Left colon (tissue), 2 donors: Measurements from ENCODE around the gene COL5A1. TPM values are rescaled to one million over a fixed set of nuclear protein-coding genes. Genes with fewer than 3 reads are reported as not detected.

Experiments used
- ATAC-seq: fragments of 200-7000 bp; cut with Tn5 transposase; one replicate; pipeline ENCODE4 v1.9.1; 2020; ENCODE audit warnings: mild to moderate bottlenecking, moderate library complexity
- DNase-seq, 2 donors: peaks; one replicate each; pipeline ENCODE4 v3.0.0-alpha.2; 2020
- intact Hi-C, 2 donors: fragments of 100-400 bp; cut with DNase I in 1 of 2; cut with micrococcal nuclease in 1 of 2; formaldehyde crosslinking; loops; one replicate each; pipeline versions ENCODE4 v1.11.2 to v1.14.0; 2022; cut with DNase I, micrococcal nuclease
- total RNA-seq, 2 donors: library from RNA; stranded (reverse); fragmentation: NEBNext Ultra II Directional; extraction: Animal tissue kit (Norgen Biotek cat#: 25700); gene quantifications; one replicate each; pipeline ENCODE4 v1.2.1, GENCODE V29; 2021
- donor health status: DM: no; HTN: no; CAD: no.
- donor health status: DM: yes; HTN: yes; CAD: no.

Gene COL5A1
- total RNA-seq, 2 donors from 2014 or later: 5.3 to 17.8 TPM

DNA sequence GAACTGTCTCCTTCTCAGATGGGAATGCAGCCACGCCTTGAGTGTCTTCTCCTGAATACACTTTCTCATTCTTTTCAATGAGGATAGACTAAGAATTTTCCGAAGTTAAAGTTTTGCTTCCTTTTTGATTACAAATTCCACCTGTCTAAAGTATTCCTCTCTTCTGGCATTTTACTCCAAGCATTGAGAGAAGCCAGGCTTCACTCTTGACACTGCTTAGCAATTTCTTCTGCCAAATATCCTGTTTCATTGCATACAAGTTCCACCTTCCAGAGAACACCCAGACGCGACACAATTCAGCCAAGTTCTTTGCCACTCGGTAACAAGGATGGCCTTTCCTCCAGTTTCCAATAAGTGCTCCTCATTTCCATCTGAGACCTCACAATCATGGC is 35.6 kb upstream of the COL5A1 start:
- intact Hi-C loops: no loop called here
- ATAC-seq: no peak
- no peak for DNase-seq

DNA sequence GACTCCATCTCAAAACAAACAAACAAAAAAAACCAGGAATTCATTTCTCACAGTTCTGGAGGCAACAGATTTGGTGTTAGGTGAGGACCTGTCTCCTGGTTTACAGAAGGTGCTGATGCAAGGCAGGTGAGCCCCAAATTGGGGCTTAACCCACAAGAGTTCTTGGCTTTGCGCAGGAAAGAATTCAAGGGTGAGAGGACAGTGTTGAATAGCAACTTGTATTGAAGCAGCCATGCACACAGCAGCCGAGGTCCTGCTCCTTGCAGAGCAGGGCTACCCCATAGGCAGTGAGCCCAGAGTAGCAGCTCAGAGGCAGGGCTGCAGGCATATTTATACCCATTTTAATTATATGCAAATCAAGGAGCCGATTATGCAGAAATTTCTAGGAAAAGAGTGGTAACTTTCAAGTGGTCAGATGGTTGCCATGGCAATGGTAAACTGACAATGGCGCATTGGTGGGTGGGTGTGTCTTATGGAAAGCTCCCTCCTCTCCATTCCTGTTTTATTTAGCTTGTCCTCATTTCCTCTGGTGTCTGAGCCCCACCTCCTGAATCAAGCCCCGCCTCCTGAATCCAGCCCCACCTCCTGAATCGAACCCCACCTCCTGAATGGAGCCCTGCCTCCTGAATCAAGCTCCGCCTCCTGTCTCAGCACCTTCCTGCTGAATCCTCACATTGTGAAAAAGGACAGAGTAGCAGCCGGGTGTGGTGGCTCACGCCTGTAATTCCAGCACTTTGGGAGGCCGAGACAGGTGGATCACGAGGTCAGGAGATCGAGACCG is 34.5 kb upstream of the COL5A1 start:
- no peak for ATAC-seq
- no peak for DNase-seq
- intact Hi-C loops: no loop called here

DNA sequence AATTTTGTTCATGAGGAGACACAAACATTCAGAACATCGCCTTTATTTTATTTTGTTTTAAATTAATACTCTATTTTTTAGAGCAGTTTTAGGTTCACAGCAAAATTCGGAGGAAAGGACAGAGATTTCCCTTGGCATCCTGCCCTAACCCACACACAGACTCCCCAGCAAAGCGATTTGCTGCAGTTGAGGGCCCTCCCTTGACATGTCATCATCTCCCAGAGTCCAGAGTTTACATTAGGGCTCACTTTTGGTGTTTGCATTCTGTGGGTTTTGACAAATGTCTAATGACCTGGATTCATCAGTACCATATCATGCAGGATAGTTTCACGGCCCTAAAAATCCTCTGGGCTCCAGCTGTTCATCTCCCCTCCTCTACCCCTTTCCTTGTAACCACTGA is 33.6 kb upstream of the COL5A1 start:
- no peak for ATAC-seq
- intact Hi-C loops: no loop called here
- no peak for DNase-seq

DNA sequence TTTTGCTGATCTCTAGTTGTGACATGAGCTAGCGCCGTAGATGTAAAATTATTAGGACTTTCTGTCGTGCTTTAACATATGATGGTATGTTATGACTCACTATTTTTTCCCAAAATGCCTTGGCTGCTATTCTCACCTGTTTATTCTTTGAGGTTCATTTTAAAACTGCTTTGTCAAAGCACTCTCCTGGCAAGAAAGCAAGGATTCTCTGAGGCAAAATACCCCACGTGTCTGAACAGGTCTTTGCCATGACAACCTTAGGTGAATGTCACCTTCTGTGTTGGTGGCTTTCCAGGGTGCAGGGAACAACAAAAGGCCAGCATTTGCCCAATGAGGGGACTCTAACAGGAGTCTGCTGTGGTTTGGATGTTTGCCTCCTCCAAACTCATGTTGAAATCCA is 30.6 kb upstream of the COL5A1 start:
- ATAC-seq (no peak), DNase-seq (no peak)
- intact Hi-C loops: no loop called here

- ATAC-seq (no peak), DNase-seq (no peak)
- intact Hi-C loops: no loop called here
Observed at GRCh38 chr9:134612309-134612708, 29.3 kb upstream of the COL5A1 start.

- no peak for ATAC-seq
- intact Hi-C loops: no loop called here
- DNase-seq: no peak
Observed at GRCh38 chr9:134612715-134613114, 28.9 kb upstream of the COL5A1 start.

GRCh38 chr9:134614256-134614655 is 27.3 kb upstream of the COL5A1 start:
- no peak for DNase-seq
- no peak for ATAC-seq
- intact Hi-C loops: no loop called here

DNA sequence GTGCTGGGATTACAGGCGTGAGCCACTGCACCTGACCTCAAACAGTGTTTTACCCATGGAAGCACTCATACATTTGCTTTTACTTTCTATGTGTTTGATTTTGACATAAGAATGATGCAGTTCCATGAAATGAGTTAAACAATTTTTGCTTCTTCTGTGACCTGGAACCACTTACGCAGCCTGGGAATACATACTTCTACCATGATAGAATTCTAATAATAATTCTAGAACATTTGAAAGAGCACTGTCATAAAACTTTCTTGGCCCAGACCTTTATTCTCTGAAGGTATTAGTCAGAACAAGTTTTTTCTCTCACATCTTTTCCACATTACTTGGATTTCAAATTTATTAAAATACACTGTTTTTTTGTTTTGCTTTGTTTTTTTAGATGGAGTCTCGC is 25.3 kb upstream of the COL5A1 start:
- DNase-seq: no peak
- intact Hi-C loops: no loop called here
- no peak for ATAC-seq

GRCh38 chr9:134617246-134617645 is 24.4 kb upstream of the COL5A1 start:
- DNase-seq (peak in 1 of 2 donors; percentile 7), ATAC-seq (no peak)
- intact Hi-C loops: no loop called here

- intact Hi-C loops: no loop called here
- DNase-seq (no peak), ATAC-seq (no peak)
Observed at GRCh38 chr9:134617836-134618162, 23.8 kb upstream of the COL5A1 start.

GRCh38 chr9:134618163-134618832 is 23.3 kb upstream of the COL5A1 start:
- intact Hi-C loops: no loop called here
- peak in 1 of 2 donors; percentile 19 for DNase-seq
- no peak for ATAC-seq

- intact Hi-C loops: no loop called here
- DNase-seq (peak in 1 of 2 donors; percentile 11), ATAC-seq (no peak)
Observed at GRCh38 chr9:134618833-134619447, 22.7 kb upstream of the COL5A1 start.

DNA sequence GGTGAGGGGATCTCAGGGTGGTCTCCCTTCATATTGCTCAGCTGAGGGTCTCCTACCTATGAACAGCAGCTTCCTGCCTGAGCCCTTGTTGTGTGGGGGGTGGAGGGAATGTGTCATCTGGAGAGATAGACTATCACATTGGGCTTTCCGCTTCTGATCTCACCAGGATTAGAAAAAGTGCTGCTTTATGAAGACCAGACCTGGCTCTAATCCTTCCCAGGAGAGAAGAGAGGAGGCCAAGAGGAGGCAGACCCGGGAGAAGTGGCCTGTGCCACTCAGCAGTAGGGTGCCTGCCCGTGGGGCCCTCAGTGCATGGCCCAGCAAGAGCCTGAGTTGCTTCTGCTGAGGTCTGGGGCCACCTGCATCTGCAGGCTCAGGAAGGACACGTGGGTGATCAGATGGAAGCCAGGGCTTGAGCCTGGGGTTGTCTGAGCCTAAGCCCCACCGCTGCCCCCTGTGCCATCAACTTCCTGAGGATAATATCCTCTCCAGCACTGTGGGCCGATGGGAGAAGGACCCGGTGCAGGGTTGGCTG is 22.1 kb upstream of the COL5A1 start:
- ATAC-seq (no peak), DNase-seq (no peak)
- intact Hi-C loops: no loop called here

DNA sequence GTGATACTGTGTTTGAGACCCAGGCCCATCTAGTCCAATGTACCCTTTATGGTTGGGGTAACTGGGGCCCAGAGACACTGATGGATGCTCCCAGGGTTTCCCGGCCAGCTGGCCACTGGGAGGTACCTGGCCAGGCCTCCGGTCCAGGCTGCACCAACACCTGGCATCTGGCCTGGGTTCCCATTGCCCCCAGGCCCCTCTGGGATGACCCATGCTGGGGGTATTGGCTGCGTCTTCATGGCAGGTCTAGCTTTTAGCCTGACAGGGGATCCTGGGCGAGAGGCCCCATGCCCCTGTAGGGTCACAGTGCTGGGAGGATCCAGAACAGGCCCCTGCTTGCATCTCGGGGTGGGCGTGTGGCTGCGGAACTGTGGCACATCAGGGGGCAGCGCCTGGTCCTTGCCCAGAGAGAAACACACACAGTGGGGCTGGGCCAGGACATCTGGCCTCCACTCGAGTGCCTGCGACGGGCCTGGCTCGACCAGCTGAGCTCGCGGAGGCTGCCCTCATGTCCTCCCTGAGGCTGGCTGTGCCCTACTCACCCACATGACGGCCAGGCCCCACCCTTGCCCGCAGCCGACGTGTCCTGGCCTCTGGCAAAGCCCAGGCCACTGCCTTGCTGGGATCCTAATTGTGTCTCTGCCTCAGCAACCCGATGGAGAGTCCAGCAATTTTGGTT is 21.5 kb upstream of the COL5A1 start:
- DNase-seq: peak in 1 of 2 donors; percentile 11
- no peak for ATAC-seq
- intact Hi-C loops: no loop called here

- intact Hi-C loops: no loop called here
- DNase-seq (peak in 1 of 2 donors; percentile 5), ATAC-seq (no peak)
Observed at GRCh38 chr9:134620751-134621557, 20.6 kb upstream of the COL5A1 start.

GRCh38 chr9:134621558-134622110 is 20.0 kb upstream of the COL5A1 start:
- DNase-seq: peak in 1 of 2 donors; percentile 10
- ATAC-seq: no peak
- intact Hi-C loops: no loop called here

DNA sequence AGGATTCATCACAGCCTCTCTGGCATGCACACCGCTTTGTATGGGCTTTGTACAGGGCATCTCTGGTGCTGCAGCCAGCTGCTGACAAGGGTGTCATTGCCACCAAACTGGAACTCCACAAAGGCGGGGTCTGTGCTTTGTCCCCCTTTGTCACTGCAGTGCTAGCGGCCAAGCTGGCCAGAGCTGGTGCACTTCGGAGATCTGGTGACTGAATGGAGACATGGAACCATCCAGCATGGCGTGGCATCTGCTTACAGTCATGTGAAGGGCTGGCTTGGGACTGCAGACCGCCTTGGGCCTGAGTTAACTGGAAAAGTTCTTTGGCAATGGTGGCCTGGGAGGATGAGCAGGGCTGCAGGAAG is 18.7 kb upstream of the COL5A1 start:
- intact Hi-C loops: no loop called here
- DNase-seq (peak in 1 of 2 donors; percentile 15), ATAC-seq (no peak)

DNA sequence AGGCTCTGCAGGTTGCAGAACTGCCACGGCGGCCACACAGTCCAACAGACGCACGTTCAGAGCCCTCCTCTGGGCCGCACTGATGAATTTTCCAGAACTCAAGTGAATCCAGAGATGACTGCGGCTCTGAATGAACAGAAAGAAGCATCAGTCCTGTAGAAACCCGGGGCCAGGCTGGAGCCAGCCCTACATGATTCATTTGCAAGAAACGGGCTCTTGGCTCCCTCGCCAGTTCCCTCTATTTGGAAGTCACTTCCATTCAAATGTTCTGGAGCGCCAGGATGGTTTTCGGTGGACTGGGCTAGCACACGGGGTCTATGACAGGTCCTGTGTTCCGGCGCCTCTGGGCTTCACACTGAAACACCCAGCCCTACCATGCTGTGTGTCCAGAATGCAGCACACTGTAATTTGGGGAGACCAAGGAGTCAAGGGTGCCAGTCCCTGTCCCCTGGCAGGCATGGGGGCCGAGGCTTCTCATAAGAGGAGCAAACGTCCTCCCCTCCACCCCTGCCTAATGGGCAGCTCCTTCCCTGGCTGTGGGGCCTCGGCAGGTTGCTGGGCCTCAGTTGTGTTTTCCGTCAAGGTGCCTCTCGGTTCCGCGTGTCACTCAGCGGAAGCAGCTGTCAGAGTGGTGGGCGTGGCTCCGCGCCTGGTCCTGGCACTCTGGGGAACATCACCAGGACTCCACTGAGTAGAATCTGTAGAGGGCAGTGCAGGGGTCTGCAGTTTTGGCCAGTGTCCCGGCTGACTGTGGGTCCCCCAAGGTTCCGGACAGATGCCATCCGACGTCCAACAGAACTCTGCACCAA is 18.1 kb upstream of the COL5A1 start:
- intact Hi-C loops: no loop called here
- peak in 1 of 2 donors; percentile 16 for DNase-seq
- no peak for ATAC-seq
